Measurements from ENCODE around the gene UBE2M. TPM values are rescaled to one million over a fixed set of nuclear protein-coding genes. Genes with fewer than 3 reads are reported as not detected.

UBE2M gene
- total RNA-seq, 1 donor from 2014 or later, result 130 TPM

- peak; percentile 78 for ATAC-seq
- intact Hi-C loops (cut with DNase I), result loop anchor here (2.0 kb wide), 1 partner anchor 14 kb away; the partner anchor contains the start of gene UBE2M
- DNase-seq (ENCODE audit: missing footprints), result peak; percentile 100
These were observed 14.6 kb upstream of the UBE2M start, which contains the start of gene MZF1 for GRCh38 chr19:58572818-58573657. Gene MZF1 (minus strand): TSS chr19:58573335. CDS start chr19:58571389, 1,946 bp downstream.

GRCh38 chr19:58572026-58572817 is 13.8 kb upstream of the UBE2M start:
- ATAC-seq (no peak), DNase-seq (ENCODE audit: missing footprints) (no peak)
- intact Hi-C loops (cut with DNase I), result loop anchor here (2.0 kb wide), 1 partner anchor 13 kb away; the partner anchor contains the start of gene UBE2M

- no peak for ATAC-seq
- intact Hi-C loops (cut with DNase I), result no loop called here
- DNase-seq (ENCODE audit: missing footprints), result peak; percentile 2
These were observed 13.2 kb upstream of the UBE2M start for GRCh38 chr19:58571575-58571947.

- ATAC-seq (no peak), DNase-seq (ENCODE audit: missing footprints) (peak; percentile 64)
- intact Hi-C loops (cut with DNase I), result no loop called here
These were observed 12.6 kb upstream of the UBE2M start for GRCh38 chr19:58570770-58571574.

- ATAC-seq (no peak), DNase-seq (ENCODE audit: missing footprints) (peak; percentile 50)
- intact Hi-C loops (cut with DNase I), result no loop called here
These were observed 11.7 kb upstream of the UBE2M start for GRCh38 chr19:58569943-58570670.

- ATAC-seq (no peak), DNase-seq (ENCODE audit: missing footprints) (peak; percentile 50)
- intact Hi-C loops (cut with DNase I), result no loop called here
These were observed 11.0 kb upstream of the UBE2M start for GRCh38 chr19:58569191-58569942.

- ATAC-seq, result no peak
- peak; percentile 45 for DNase-seq (ENCODE audit: missing footprints)
- intact Hi-C loops (cut with DNase I), result no loop called here
These were observed 10.2 kb upstream of the UBE2M start for GRCh38 chr19:58568453-58569130.

- ATAC-seq, result no peak
- intact Hi-C loops (cut with DNase I), result no loop called here
- no peak for DNase-seq (ENCODE audit: missing footprints)
These were observed 8.6 kb upstream of the UBE2M start for GRCh38 chr19:58566989-58567388.

- intact Hi-C loops (cut with DNase I), result no loop called here
- DNase-seq (ENCODE audit: missing footprints) (no peak), ATAC-seq (no peak)
These were observed 5.4 kb upstream of the UBE2M start for GRCh38 chr19:58563823-58564222.

GRCh38 chr19:58563034-58563573 is 4.7 kb upstream of the UBE2M start:
- no peak for ATAC-seq
- intact Hi-C loops (cut with DNase I), result no loop called here
- DNase-seq (ENCODE audit: missing footprints), result no peak

- ATAC-seq, result no peak
- intact Hi-C loops (cut with DNase I), result no loop called here
- DNase-seq (ENCODE audit: missing footprints), result no peak
These were observed 4.0 kb upstream of the UBE2M start for GRCh38 chr19:58562122-58563033.

GRCh38 chr19:58561373-58562121 is 3.1 kb upstream of the UBE2M start:
- DNase-seq (ENCODE audit: missing footprints) (no peak), ATAC-seq (no peak)
- intact Hi-C loops (cut with DNase I), result no loop called here

GRCh38 chr19:58560921-58561320 is 2.5 kb upstream of the UBE2M start:
- intact Hi-C loops (cut with DNase I), result no loop called here
- ATAC-seq (no peak), DNase-seq (ENCODE audit: missing footprints) (no peak)

- intact Hi-C loops (cut with DNase I), result no loop called here
- ATAC-seq, result no peak
- no peak for DNase-seq (ENCODE audit: missing footprints)
These were observed 1.8 kb upstream of the UBE2M start for GRCh38 chr19:58560007-58560887.

Data from Right ventricle myocardium inferior (tissue), 1 donor.